C4-2B (cell line): ENCODE results near the gene FBXW4.

Experiments used
- CTCF ChIP-seq: fragments of 450-650 bp; conservative IDR thresholded peaks from 2 replicates; pipeline ENCODE4 v1.5.1; 2017; ENCODE audit warnings: mild to moderate bottlenecking
- ZFX ChIP-seq: fragments of 450-650 bp; IDR thresholded peaks from 2 replicates; pipeline ENCODE4 v1.6.1; 2017

GRCh38 chr10:101655570-101655969, 39.4 kb downstream of the FBXW4 start:
- TF ChIP-seq CTCF (no peak), ZFX (no peak)
